Stimulated activated CD4-positive, alpha-beta T cell treated with anti-CD3 and anti-CD28 coated beads, Interleukin-4, amount 100 ng/mL, for 48 hours (primary cell): Measurements from ENCODE around the gene GPRIN2.

Source experiments
- DNase-seq, 2 donors: peaks; one replicate each; pipeline ENCODE4 v3.0.0-alpha.2; 2020; ENCODE audit warnings: low read depth in 2 of 2

The GPRIN2 gene

GRCh38 chr10:46549171-46550075 lies 7.0 kb downstream of the GPRIN2 start:
- DNase-seq: no peak

- no peak for DNase-seq
These were observed 7.9 kb downstream of the GPRIN2 start for GRCh38 chr10:46548498-46549090.

DNA sequence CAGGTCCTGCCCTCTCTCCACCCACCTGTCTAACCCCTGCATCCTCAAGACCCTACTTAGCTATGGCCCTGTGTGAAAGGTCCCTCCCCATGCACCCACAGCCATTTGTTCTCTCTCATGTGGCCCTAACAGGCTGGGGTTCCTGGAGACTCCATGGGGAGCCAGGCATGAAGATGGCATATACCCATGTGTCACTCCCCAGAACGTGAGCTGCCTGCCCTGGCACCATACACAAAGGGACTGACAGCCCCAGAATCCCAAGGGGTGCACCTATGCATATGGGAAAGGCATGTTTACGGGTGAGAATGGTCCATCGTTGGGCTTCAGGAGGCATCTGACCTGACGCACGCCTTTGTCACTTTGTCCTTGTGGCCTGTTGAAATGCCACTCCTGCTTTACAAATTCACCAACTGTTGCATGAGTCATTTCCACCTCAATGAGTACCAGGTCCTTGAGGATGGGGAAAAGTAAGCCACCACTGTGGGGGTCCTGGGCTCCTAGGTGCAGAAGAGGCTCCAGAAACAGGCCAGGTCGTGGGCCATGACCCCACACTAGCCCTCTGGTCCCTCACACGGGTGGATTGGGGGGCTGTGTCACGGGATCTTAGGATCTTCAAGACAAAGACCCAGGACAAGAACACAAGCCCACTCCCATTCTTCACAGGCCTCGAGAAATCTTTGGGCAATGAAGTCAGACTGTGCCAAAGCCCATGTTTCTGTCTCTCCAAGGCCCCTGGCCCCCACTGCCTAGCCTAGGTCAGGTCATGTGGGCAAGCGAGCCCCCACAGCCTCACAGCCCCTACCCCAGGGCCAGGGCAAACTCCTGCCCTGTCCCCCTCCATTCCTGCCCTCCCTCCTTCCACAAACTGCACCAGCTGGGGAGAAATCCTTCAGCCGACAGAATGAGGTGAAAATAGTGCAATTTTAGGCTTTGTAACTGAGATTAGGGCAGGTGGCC lies 8.6 kb downstream of the GPRIN2 start:
- no peak for DNase-seq

GRCh38 chr10:46546591-46547540 lies 9.6 kb downstream of the GPRIN2 start:
- DNase-seq: no peak

DNA sequence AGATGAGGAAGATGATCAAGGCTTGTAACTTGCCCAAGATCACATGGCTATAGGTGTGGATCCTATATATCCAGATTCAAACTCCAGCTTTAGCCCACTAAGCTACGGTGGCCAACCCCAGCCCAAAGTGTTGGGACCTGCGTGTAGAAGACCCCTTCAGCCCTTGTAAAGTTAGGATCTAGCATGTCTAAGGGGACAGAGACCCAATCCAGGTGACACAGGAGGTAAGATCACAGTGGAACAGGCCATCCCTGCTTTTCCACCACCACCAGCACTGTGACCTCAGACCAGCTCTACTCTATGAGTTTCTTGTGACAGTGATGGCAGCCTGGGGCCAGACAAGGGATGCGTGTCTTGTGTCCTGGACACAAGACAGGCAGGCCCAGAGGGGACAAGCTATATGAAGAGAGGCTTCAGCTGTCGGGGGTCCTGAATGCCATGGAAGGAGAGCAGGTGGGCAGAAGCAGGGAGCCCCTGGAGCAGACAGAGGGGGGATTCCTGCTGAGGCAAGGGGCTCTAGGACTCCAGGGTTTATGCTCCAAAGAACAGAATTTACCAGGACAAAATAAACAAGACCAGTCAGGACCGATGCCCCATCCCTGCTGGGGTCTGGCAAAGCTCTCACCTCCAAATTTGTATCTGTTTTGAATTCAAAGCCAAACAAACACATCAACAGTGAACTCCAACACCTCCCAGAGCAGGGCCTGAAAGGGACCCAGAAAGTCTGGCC lies 10.4 kb downstream of the GPRIN2 start:
- no peak for DNase-seq

GRCh38 chr10:46544989-46545791 lies 11.3 kb downstream of the GPRIN2 start:
- DNase-seq: no peak

GRCh38 chr10:46543466-46544377 lies 12.7 kb downstream of the GPRIN2 start:
- no peak for DNase-seq

DNA sequence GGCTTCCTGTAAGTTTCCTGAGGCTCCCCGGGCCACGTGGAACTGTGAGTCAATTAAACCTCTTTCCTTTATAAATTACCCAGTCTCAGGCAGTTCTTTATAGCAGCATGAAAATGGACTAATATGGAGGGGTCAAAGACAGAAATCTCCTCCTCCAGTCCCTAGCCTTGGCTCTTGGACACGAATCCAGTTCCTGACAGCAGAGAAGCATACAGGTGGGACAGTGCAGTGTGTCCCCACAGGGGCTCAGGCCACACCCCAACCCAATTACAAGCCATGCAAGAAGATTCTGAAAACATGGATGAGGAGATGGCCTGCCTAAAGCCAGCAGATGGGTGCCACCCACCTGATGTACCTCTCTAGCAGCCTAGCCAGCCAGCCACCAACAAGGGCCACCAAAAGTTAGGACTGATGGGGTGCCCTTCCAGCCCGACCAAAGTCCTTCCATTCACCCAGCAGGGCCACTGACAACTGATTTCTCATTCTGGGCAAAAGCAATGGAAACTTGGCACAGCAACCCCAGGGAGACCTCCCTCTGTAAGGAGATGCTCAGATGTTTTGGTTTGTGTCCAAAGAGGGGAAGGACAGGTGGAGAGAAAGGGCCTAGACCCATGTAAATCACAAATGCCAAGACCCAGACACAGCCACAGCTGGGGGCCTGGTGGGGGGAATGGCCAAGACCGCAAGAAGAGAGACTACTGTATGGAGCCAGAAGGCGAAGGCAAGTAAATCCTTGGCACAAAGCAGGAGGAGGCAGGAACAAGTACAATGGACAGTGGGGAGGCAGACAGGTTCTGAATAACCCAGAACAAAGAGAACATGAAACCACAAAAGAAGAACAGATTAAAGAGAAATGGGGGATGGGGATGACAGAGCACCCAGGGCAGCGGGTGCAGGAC lies 13.6 kb downstream of the GPRIN2 start:
- DNase-seq: no peak

DNA sequence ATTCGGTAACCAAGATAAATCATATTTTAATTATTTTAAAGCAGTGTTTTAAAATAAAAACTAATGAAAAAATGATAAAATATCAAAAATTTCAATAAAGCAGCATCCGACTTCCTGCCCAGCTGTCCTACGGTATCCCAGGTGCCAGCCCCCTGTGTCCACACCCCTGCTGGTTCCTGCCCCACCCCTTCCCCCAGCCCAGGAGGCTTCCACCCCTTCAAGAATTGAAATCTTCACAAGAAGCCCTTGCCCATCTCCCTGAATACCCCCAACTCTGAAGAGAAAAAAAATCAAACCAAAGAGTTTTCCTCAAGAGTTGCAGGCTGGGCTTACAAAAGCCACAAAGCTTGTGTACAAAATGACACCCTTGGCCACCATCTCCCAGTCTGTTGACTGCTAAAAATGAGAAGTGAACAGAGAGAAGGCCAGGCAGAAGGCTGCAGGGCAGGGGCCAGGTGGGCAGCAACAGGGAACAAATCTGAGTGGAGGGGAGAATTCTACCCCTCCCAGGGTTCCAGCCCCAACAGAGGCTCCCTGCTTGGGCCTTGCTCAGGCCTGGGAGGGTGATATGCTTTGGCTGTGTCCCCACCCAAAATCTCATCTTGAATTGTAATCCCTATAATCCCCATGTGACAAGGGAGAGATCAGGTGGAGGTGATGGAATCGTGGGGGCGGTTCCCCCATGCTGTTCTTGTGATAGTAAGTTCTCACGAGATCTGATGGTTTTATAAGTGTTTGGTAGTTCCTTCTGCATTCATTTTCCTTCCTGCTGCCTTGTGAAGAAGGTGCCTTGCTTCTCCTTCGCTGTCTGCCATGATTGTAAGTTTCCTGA lies 14.5 kb downstream of the GPRIN2 start:
- DNase-seq: no peak

GRCh38 chr10:46541017-46541661 lies 15.3 kb downstream of the GPRIN2 start:
- no peak for DNase-seq

DNA sequence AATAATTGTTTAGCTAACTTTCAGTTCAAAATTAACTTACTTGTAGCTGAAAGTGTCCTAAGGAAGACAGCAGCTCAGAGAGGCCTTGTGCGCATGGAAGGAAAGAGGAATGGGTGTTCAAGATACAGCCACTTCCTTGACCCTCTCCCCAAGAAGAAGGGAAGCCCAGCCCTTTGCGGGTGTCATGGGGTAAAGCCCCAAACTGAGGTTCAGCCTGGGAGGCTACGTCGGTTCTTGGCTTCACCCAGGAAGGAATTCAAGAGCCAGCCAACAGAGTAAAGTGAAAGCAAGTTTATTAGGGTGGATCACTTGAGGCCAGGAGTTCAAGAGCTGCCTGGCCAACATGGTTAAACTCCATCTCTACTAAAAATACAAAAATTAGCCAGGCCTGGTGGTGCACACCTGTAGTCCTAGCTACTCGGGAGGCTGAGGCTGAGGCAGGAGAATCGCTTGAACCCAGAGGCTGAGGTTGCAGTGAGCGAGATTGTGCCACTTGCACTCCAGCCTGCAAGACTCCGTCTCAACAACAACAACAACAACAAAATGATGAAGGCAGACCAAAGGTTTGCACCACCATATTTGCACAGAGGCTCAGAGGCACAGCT lies 15.9 kb downstream of the GPRIN2 start:
- no peak for DNase-seq

GRCh38 chr10:46539596-46540411 lies 16.7 kb downstream of the GPRIN2 start:
- no peak for DNase-seq

DNA sequence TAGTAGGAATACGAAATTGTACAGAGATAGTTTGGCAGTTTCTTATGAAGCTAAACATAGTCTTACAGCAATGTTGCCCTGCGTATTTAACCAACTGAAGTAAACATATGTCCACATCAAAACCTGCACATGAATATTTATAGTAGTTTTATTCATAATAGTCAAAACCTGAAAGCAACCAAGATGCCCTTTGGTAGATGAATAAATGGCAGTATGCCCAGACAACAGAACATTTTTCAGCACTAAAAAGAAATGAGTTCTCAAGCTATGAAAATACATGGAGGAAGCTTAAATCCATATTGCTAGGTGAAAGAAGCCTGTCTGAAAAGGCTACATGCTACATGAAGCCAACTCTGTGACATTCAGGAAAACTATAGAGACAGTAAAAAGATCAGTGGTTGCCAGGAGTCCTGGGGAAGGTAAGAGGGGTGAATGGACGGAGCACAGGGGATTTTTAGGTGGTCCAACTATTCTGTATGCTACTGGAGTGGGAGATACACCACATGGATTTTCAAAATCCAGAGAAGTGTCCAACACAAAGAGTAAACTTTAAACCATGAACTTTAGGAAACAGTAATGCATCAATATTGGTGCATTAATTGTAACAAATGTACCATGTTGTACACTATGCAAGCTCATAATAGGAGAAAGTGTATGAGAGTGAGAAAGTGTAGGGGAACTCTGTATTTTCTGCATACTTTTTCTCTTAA lies 17.6 kb downstream of the GPRIN2 start:
- DNase-seq: no peak

DNA sequence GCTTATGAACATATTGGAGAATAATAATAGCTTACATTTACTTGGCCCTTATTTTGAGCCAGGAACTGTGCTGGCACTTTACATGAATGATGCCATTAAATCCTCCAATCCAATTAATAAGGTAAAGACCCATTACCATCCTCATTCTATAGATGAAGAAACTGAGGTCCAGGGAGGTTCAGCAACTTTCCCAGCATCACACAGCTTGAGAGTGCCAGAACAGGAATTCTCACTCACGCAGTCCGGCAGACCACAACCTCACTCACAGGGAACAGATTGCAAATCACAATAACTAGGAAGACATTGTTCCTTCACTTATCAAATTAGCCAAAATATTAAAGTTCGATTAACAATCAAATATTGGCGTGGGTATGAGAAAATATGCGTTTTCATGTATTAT lies 18.3 kb downstream of the GPRIN2 start:
- no peak for DNase-seq
